NCI-H146 treated with DMSO at 0.1 percent for 48 hours (cell line): ENCODE measurements around the gene RALA.
A peak's percentile ranks its signal among the peaks of the same experiment; 100 is the strongest.

Experiments
- DNase-seq: peaks from one replicate; lab custom pipeline; 2025; ENCODE audit not compliant: unreplicated experiment; lab: John Stamatoyannopoulos, UW

The RALA gene

DNA sequence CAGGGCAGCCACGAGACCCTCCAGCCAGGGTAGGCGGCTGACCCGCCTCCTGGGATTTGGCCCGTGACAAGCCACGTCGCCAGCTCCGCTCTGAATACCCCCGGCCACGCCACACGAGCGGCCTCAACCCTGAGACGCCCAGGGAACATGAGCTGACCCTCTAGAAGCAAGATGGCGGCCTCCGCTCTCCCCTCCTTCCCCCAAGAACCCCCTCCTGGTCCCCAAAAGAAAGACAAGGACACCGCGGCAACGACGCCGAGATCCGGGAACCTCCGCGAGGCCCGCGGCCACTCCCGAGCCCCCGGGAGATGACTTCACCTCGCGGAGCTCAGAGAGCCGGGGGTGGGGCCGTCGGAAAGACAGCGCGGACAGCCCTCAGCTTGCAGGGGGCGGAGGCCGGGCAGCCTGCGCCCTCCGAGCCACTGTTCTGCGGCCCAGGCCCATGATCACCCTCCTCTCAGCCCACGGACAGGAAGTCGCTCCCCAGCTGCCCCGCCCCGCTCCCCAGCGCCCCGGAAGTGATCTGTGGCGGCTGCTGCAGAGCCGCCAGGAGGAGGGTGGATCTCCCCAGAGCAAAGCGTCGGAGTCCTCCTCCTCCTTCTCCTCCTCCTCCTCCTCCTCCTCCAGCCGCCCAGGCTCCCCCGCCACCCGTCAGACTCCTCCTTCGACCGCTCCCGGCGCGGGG is at the start of gene RALA:
RALA (plus strand) TSS at position 526 of the 685 bp plus-strand sequence. CDS start 63,096 bp downstream, outside the sequence.
- DNase-seq, result peak; percentile 81

DNA sequence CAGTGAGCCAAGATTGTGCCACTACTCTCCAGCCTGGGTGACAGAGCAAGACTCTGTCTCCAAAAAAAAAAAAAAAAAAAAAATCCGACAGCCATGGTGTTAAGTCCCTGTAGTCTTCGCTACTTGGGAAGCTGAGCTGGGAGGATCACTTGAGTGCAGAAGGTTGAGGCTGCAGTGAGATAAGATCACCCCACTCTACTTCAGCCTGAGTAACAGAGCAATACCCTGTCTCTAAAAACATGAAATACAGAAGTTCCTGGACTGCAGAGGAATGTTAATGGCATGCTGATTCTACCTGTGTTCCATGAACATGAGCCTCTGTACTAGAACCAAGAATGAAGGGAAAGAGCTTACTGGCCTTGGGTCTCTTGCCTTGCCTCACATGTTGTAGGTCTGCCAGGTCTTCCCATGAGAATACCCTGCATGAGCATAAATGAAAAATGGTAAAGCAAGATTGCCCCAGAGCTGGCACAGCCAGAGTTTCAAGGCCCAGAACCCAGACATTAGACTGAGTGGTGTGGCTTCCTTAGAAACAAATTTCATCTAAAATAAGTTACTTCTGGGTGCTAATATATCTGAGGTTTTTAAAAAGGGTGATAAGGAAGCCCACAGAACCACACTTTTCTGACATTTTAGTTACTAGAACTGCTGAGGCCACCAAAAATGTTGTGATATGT is 48.6 kb upstream of the RALA start:
- no peak for DNase-seq

DNA sequence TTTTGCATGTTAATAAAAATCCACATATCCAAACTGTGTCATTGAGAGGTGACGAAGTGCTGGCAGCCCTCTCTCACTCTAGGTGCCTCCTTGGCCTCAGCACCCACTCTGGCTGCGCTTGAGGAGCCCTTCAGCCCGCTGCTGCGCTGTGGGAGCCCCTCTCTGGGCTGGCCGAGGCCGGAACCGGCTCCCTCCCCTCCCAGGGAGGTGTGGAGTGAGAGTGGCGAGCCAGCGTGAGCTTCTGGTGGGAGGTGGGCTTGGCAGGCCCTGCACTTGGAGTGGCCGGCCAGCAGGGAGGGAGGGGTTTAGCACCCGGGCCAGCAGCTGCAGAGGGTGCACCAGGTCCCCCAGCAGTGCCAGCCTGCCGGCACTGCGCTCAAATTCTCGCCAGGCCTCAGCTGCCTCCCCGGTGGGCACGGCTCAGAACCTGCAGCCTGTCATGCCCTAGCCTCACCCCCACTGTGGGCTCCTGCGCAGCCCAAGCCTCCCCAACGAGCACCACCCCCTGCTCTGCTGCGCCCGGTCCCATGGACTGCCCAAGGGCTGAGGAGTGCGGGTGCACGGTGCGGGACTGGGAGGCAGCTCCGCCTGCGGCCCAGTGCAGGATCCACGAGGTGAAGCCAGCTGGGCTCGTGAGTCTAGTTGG is 46.0 kb upstream of the RALA start:
- no peak for DNase-seq

DNA sequence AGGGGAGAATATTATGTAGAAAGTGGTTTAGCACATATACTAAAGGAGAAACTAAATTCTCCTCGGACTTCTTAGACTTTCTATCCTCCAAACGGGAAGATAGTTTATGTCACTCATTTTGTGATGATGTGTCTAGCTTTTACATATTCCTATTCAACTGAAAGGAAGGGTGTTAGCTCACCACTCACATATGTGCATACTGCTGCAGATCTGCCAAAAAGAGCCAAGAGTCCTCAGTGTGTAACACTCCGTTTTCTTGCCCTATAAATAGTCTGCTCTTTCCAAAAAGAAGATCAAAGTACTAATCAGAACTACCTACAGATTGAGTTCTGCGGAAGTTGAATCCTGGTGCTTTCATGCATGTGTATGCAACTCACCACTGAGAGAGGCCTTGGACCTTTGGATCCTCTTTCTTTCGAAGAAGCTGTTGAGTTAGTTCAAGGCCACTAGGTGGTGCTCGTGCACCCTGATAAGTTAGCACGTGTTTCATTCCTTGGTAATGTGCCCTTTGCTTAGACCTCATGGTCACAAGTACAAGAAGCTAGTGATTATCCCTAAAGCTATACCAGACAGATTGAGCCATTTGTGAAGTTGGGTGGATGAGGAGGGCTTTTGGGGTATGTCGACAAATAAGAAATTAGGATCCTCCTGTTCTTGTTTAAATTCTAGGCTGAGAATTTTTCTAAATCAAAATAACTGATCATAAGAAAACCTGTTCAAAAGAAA is 43.1 kb upstream of the RALA start:
- DNase-seq, result peak; percentile 83

GRCh38 chr7:39582536-39582935 is 40.8 kb upstream of the RALA start:
- DNase-seq, result no peak

- DNase-seq, result no peak
These were observed 39.8 kb upstream of the RALA start for GRCh38 chr7:39583539-39583938.

DNA sequence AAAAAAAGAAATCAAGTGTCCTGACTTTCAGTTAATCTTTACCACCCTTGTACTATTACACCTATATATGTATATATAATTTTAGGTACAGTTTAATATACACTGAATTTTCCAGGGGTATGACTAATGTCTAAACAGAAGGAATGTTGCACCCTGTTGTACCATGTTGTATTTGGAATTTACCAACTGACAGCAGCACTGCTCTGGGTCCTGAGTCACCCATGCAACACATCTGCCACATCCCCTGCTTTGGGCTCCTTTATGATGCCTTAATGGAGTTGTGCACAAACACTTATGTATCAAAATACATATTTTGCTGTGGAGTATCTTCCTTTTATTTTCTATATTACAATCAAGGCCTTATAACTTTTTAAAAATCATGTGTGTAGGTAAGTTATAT is 36.0 kb upstream of the RALA start:
- no peak for DNase-seq

DNA sequence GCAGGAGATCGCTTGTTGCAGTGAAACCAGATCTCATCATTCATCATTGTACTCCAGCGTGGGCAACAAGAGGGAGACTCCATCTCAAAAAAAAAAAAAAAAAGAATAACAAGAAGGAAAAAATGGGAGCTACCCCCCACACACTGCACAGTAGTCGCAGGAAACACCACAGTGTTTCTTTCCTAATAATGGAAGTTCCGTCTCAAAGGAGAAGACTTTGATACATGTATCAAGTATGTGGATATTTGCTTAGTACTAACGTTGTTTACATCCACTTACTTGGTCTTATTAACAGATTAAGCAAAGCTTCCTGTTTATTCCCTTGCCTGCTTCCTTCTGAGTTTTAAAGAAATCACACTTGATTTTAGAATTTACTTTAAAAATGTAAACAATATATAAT is 35.0 kb upstream of the RALA start:
- DNase-seq, result no peak

DNA sequence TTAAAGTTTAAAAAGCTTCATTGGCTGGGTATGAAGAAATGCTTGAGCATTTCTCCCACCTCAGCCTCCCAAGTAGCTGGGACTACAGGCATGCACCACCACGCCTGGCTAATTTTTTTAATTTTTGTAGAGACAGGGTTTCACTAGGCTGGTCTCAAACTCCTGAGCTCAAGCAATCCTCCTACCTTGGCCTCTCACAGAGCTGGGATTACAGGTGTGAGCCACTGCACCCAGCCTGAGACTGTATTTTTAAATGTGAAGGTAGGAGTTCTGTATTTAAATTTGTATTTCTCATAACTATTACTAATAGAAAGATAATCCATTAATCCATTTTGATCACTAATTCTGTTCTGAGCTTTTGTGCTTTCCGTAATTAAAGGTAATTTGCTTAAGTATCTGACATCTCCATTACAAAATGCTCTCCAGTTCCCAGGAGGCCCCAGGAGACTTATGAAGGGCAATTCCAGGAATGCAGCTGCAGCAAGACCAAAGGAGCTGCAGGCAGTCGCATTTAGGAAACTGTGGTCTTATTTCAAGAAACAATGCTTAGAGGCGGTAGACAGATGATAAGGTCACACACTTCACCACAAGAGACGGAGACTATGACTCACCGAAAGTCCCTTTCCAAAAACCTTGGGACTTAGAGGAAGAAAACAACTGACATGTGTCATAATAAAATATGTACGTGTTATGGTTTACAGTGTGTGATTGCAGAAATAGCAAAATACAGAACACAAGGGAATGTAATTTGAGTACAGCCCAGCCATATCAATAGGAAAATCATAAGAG is 33.9 kb upstream of the RALA start:
- DNase-seq, result no peak

- DNase-seq, result no peak
These were observed 30.8 kb upstream of the RALA start for GRCh38 chr7:39592586-39592985.

GRCh38 chr7:39594988-39595620 is 28.3 kb upstream of the RALA start:
- DNase-seq, result no peak

DNA sequence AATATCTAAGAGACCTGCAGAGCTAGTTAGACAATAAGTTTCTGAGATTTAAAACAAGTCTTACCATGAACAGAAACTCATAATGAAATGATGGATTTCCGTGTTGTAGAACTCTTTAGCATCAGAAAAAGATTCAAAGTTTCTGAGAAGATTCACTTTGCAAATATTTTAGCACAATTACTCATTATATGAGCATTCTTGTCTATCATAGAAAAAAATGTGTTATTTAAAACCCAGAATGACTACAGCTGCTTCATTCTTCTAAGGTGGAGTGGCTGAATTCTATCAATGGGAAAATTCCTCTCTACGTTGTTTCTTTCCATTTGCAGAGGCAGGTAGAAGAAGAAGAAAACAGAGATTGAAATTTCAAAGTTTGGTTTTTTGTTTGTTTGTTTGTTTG is 21.0 kb upstream of the RALA start:
- DNase-seq, result no peak

- DNase-seq, result no peak
These were observed 19.4 kb upstream of the RALA start for GRCh38 chr7:39603924-39604323.

DNA sequence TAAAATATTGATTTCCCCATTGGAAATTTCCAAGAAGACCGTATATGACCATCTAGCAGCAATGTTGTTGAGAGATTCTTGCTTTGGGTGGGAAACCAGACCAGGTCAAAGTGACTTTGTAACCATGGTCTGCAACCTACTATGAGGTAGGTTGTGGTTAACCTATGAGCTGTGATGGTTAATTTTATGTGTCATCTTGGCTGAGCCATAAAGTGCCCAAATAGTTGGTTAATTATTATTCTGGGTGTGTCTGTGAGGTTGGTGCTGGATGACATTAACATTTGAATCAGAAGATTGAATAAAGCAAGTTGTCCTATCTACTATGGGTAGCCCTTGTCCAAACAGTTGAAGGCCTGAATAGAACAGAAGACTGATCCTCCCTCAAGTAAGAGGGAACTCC is 18.3 kb upstream of the RALA start:
- no peak for DNase-seq

- no peak for DNase-seq
These were observed 17.0 kb upstream of the RALA start for GRCh38 chr7:39606352-39606751.

- no peak for DNase-seq
These were observed 16.4 kb upstream of the RALA start for GRCh38 chr7:39606941-39607340.

DNA sequence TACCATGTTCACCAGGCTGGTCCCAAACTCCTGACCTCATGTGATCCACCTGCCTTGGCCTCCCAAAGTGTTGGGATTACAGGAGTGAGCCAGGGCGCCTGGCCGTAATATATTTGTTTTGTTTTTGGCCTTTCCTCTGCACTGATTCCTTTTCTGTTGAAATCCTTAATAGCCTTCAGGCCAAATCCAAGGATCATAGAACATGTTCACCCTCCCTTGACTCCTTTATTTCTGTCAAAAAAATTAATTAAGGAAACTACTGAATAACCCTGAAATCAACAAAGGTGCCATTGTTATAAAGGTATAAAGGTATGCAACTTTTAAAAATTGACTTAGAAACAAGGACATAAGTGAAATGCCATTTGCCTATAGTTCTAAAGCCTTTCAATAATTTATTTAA is 15.5 kb upstream of the RALA start:
- no peak for DNase-seq

DNA sequence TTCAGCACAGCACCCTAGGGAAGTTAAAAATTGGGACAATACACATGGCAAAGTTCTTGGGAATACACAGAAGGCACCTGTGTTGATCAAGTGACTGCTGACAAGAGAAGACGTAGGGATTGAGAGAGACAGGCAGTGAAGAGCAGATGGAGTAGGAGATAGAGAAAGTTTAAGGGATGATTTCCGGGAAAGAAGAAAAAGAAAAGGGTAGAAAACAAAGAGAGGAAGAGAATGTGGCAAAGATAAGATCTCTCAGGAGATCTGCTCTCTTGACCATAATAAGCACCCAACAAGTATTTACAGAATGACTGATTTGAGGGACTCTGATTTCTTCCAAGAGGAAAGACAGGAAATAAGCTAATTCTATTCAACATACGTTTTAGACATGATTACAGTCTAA is 15.1 kb upstream of the RALA start:
- no peak for DNase-seq

- no peak for DNase-seq
These were observed 14.0 kb upstream of the RALA start for GRCh38 chr7:39609113-39609934.

GRCh38 chr7:39609935-39610263 is 13.5 kb upstream of the RALA start:
- DNase-seq, result no peak
